Measurements from ENCODE around the gene DLGAP4.

The DLGAP4 gene

DNA sequence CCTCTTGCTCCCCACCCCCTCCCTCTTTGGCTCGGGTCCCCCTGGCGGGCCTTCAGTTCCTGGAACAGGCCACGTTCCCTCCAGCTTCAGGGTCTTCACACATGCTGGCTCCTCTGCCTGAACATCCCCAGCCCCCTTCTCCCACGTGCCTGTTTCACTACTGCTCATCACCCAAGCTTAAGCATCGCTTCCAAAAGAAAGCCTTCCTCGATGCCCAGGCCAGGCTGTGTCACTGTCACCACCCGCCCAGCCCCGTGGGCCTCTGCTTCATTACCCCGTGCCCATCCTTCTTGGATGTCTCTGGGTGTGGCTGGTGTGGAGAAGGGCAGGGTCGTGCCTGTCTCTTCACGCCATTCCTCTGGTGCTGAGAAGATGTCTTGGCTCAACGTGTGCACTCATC is 2.8 kb downstream of the DLGAP4 start:
- DNase-seq, result no peak

- DNase-seq, result no peak
These were observed 3.5 kb downstream of the DLGAP4 start for GRCh38 chr20:36309643-36310042.

DNA sequence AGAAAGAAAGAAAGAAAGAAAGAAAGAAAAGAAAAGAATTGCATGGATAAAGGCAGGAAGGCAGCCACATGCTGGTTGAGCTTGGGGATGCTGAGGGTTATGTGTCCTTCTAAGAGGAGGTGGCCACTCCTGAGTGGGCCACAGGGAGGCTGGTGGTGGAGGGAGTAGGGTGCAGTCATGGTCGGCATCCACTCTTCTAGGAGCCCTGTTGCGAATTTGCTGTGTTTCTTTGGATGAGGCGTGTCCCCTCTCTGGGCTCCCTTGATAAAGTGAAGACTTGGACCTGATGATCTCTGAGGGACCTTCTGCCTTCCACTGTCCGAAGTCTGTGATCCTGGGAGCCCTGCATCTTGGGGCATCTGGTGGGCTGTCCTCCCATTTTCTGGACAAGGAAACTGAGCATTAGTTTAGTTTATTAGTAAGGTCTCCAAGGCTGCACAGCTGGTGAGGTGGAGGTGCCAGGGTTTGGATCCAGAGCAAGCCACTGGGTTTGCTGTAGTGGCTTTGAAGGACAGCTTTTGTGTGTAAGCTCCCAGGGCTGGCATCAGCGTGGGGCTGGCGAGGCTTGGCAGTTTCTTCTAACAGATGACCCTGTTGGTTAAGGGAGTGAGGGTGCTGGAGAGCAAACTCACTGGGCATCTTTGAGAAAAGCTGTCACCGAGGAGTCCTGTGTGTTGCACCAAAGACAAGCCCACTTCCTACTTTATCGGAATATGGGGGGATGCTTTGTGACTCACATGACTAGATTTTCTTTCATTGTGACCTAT is 4.3 kb downstream of the DLGAP4 start:
- DNase-seq, result no peak

GRCh38 chr20:36311141-36311853 is 5.2 kb downstream of the DLGAP4 start:
- no peak for DNase-seq

DNA sequence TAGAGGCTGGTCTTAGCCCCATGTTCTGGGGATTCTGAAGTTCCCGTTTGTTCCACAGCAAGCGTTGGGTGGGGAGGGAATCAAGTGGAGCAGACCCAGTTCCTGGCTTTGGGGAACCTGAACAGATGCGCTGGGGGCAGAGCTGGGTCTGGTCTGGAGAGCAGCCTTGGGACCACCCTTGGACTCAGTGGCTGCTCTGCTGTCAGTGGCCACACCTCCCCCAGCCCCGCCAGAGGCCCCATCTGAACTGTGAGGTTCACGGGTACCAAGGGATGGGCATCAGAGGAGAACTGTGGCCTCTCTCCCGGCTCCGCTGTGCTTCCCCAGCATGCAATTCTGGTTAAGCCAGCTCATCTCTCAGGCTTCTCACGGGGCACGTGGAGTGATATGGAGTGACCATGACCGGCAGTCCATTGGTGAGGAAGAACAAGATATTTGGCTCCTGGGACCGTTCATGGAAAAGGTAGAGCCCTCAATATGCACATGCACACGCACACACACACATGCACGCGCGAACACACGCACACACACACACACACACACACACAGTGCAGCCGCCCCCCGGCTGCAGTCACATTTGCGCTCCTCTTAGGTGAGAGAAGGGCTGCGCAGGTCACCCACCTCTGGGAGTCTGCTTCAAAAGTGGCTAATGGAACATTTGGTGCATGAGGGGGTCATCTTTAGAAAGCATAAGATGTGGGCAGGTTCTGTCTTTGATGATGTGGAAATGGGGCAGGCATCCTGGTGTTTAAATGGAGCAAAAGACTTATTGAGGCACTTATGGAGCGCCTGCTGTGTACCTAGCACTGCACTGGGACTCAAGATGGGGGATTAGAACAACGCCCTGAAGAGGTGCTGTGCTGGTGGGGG is 6.0 kb downstream of the DLGAP4 start:
- DNase-seq, result no peak

DNA sequence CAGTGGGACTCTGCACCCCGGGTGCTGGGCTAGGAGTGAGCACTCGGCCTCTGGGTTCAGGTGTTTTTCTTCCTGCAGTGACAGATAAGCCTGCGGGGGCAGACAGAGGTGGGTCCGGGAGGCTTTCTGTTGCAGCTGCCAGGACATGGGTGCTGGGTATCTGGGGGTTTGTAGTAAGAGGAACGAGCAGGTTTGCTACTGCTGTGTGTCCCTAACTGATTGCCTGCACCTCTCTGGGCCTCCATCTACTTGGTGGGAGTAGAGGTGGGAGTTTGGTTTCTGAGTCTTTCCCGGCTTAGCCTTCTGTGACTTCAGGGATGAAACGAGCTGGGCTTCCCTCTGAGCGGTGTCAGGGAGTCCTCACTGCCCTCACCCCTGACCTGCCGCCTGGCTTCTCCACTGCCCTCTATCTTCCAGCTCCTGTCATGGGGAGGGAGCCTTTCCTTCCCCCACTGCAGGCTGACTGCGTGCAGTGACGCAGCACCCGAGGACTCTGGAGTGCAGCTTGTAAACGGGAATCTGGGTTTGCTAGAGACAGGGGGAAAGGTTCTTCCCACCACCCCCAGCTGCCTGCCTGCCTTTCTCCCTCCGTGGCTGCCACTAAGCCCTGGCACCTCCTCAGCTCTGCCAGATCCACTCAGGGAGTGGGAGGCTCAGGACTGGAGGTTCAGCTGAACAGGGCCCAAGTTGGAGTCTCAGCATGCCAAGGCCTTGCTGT is 6.7 kb downstream of the DLGAP4 start:
- no peak for DNase-seq

DNA sequence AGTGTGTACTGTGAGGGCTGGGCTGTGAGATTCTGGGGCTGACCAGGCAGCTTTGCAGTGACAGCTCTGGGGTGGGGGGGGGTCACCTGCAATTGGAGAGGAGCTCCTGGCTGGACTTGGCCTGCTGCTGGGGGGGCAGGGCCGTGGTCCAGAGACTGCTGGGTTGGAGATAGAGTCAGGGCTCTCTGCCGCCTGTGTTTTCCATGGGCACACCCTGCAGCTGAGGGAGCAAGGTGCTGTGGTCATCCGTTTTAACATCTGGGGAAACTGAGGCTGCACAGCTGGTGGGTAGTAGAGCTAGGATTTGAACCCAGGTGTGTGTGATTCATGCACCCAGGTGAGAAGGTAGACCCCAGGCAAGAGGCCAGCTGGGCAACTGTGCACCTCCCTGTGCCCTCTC is 7.3 kb downstream of the DLGAP4 start:
- no peak for DNase-seq

GRCh38 chr20:36313926-36314325 is 7.8 kb downstream of the DLGAP4 start:
- DNase-seq, result no peak

GRCh38 chr20:36314734-36315544 is 8.8 kb downstream of the DLGAP4 start:
- DNase-seq, result peak; percentile 39

DNA sequence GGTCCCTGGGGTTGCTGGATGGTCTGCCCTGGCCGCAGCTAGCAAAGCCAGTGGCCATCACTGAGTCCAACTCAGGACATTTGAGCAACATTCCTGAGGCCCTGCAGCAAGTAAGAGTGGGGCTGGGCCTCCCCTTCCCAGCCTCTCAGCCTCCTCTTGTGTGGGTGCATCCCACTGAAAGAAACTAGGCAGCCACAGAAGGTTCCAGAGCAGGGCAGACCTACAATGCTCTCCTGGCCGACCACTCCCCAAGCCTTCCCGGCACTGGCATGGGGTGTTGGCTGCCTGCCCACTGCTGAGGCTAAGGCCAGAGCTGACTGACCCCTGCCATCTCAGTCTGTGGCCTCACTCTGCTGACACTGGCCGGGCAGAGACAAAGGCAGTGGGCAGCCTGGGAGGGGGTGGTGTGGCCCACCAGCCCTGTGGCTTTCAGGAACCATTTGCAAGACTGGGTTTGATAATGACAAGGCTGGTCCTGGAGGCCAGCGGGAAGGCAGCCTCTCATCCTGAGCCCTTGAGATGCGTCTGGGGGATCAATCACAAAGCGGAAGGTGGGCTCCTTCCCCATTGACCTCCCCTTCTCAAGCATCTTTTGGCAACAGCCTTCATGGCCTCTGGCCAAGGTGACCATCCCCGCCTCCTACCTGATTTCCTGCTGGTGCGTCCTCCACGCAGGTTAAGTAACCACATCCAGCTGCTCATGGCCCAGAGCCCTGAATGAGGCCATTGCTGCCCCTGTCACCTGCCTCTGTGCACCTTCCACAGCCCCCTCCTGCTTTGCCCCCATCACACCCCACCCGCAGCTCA is 9.6 kb downstream of the DLGAP4 start:
- peak; percentile 51 for DNase-seq

DNA sequence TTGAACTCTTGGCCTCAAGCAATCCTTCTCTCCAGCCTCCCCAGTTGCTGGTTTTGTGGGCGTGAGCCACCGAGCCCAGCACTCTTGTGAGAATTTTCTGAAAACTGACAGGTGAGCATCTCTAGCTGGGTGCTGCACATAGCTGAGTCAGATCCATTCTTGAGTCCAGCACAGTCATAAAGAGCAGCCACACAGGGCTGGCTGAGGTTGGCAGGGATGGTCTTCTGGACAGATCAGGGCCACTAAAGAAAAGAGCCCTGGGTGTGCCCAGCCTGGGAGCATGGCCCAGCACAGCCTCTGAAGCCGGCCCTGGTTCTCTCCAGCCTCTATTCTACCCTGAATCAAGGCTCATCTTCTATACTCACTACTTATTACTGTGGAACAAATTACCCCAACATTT is 11.5 kb downstream of the DLGAP4 start:
- DNase-seq, result no peak

DNA sequence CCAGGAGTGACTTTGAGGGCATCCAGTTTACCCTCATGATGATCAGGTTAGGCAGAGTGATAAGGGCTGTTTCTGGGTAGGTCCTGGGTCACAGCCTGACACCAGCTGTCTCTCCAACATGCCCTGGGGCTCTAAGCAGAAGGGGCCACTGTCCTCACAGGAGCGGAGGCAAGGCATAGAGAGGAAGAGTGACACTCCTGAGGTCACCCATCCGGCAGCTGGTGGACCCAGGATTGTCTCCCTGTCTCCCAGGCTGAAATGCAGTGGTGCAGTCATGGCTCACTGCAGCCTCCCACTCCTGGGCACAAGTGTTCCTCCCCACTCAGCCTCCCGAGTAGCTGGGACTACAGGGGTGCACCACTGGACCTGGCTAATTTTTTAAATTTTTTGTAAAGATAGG is 12.0 kb downstream of the DLGAP4 start:
- no peak for DNase-seq

- no peak for DNase-seq
These were observed 13.5 kb downstream of the DLGAP4 start for GRCh38 chr20:36319356-36320260.

DNA sequence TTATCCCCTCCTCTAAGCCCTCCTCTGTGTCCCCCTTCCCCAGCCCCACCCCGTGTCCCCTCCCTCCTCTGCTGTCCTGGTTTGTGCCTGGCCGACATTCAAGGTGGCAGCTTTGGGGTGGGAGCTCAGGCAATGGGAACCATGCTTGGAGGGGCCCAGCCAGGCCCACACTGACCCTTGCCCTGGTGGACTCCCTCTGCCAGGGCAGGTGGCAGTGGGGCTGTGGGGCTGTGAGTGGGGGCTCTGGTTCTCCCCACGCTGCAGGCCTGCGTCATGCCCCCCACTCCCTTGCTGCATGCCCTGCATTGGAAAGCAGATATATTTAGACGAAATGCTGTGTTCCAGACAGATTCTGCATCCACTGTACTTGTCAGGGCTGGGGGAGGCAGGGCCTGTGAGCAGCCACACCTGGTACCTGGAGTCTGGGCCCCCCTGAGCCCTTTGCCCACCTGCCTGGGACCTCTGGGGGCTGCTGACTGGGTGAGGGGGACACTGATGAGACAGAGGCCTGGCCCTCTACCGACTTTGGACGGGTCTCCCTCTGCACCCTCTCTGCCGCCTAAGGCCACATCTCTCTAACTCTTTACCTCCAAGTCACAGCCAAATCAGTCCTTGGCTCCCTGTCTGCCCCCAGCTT is 14.2 kb downstream of the DLGAP4 start:
- no peak for DNase-seq

DNA sequence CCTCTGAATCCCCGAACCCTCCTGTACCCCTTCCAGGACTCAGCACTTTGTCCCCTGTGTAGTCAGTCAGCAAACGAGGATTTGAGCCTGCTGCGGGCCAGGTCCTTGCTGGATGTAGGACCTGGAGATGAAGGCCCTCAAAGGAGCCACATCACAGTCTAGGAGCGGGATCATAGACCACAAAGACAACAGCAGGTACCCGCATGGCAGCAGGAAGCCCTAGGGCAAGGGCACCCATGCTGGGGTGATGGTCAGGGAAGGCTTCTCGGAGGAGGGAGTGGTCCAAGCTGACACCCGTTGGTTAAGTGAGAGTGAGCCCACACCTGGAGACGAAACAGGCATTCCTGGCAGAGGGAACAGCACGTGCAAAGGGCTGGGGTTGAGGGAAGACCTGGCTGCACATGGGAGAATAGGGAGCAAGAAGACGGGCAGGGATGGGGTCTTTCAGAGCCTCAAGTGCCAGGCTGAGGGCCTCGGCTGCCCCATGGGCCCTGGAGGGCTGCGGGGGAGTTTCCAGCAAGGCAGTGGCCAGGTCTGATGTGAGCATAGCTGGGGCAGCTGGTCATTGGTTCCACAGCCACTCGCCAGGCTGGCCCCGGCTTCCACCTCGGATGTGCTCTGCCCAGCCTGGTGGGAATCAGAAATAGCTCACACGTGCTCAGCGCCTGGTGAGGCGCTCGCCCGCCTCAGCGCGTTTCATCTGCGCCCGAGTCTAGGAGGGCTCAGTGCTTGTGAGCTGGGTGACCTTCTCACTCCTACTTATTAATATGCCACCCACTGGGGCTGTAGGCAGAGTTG is 15.0 kb downstream of the DLGAP4 start:
- DNase-seq, result no peak

DNA sequence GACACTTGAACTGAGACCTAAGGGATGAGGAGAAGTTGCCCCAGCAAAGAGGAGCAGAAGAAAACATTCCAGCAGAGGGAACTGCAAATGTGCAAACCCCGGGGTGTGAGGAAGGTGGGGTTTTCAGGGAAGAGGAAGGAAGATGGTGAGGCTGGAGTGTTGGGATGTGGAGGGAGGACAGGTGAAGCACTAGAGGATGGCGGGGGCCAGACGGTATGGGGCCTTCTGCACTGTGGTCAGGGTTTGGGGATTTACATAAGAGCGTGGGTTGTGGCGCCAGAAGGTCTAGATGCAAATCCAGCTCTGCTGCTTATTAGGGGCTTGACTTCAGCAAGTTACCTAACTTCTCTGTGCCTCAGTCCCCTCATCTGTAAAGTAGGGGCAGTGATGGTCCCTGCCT is 16.0 kb downstream of the DLGAP4 start:
- no peak for DNase-seq

DNA sequence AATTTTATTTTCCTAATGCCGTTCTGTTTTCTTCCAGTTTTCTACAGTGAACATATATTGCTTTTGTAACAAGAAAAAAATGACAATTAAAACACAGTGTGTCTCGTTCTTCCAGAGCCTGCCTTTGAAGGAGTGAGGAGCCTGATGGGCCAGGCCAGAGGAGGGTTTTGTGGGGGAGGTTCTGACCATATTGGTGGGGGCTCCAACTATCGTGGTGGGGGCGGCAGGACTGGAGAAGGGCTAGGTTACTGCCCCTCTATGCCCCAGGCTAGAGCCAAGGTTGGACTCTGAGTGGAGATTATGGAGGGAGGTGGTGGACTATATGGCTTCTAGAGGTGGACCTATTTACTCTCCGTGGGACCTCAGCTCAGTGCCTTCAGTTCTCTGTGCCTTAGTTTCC is 24.0 kb downstream of the DLGAP4 start:
- DNase-seq, result no peak

GRCh38 chr20:36331209-36331608 is 25.1 kb downstream of the DLGAP4 start:
- DNase-seq, result no peak

GRCh38 chr20:36333841-36334240 is 27.7 kb downstream of the DLGAP4 start:
- no peak for DNase-seq
